ENCODE results near the gene GRID1. TPM values are rescaled to one million over a fixed set of nuclear protein-coding genes. Genes with fewer than 3 reads are reported as not detected.

The GRID1 gene
- total and polyA plus RNA-seq, 4 donors = 1.1 to 3.8 TPM; not detected in 2

DNA sequence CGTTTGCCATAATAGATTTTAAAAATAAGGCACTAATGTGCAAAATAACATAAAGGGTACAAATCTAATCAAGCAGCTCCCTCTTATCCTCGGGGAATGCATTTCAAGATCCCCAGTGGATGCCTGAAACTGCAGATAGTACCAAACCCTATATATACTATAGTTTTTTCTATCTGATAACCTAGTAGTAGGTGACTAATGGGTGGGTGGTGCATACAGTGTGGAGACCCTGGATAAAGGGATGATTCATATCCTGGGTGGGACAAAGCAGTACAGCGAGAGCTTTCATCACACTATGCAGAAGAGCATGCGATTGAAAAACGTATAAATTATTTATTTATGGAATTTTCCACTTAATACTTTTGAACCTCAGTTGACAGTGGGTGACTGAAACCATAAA lies 464.5 kb downstream of the GRID1 start:
- Histone ChIP-seq H3K27ac (ENCODE audit: low read depth in 1 of 2, low read length in 2 of 2) (no peak overlapping the region), H3K27me3 (ENCODE audit: control insufficient read depth in 1 of 2, insufficient read depth in 2 of 2, low read length in 1 of 2) (no peaks in the 10 kb centered on the region), H3K4me1 (ENCODE audit: control insufficient read depth in 1 of 2, insufficient read depth in 2 of 2, low read length in 2 of 2) (no peaks in the 10 kb centered on the region), H3K4me3 (ENCODE audit: low read length in 2 of 2) (no peak overlapping the region), H3K9me3 (ENCODE audit: control insufficient read depth, low read length) (no peaks in the 10 kb centered on the region), H3K36me3 (ENCODE audit: control insufficient read depth in 1 of 2, insufficient read depth in 2 of 2, low read length in 1 of 2) (no peaks in the 10 kb centered on the region)
- ATAC-seq (ENCODE audit: low FRiP score) (no peak), DNase-seq (no peak)
- 72 to 74% methylated on average over 5 of the region's 5 CpGs for WGBS, 2 donors
- intact Hi-C loops (cut with DNase I) = no loop called here

DNA sequence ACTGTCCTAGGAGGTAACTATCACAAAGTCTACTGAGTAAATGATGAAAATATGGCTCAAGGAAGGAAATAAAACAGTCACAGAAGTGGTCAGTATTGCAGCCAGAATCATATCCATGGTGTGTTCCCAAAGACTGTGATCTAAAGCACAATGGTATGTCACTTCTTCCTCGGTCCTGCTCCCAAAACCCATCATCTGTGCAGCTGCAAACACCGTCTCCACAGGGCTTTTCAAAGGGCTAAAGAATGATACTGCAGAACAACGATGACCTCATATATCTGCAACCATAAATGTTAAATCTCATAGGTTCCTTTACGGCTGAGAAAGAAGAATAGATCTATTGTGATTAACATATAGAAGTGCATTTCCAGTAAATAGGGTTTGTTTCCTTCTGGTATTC lies 465.0 kb downstream of the GRID1 start:
- 81 to 89% methylated on average over 4 of the region's 4 CpGs for WGBS, 2 donors
- no peaks in the 10 kb centered on the region for H3K27me3 ChIP-seq (ENCODE audit: control insufficient read depth in 1 of 2, insufficient read depth in 2 of 2, low read length in 1 of 2)
- no peak overlapping the region for H3K27ac ChIP-seq (ENCODE audit: low read depth in 1 of 2, low read length in 2 of 2)
- intact Hi-C loops (cut with DNase I) = no loop called here
- DNase-seq = no peak
- ATAC-seq (ENCODE audit: low FRiP score) = no peak
- H3K36me3 ChIP-seq (ENCODE audit: control insufficient read depth in 1 of 2, insufficient read depth in 2 of 2, low read length in 1 of 2) = no peaks in the 10 kb centered on the region
- H3K4me1 ChIP-seq (ENCODE audit: control insufficient read depth in 1 of 2, insufficient read depth in 2 of 2, low read length in 2 of 2) = no peaks in the 10 kb centered on the region
- H3K4me3 ChIP-seq (ENCODE audit: low read length in 2 of 2) = no peak overlapping the region
- H3K9me3 ChIP-seq (ENCODE audit: control insufficient read depth, low read length) = no peaks in the 10 kb centered on the region

DNA sequence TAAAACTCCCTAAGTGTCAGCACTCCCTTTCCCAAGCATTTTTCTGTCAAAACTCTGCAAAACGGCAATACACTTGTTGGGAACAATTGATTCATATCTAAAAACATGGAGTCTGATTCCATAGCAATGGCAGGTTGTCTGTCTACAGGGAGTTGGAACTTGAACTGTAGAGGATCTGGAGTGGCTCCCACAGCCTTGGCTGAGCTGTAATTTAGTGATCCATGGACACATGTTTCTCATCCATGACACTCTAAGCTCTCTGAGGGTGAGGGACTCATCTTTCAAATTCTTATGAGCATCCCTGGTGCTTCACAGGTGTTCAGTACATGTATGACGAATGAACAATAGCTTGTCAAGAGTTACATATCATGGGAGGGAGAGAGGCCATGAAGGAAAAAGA lies 466.1 kb downstream of the GRID1 start:
- no peaks in the 10 kb centered on the region for H3K27me3 ChIP-seq (ENCODE audit: control insufficient read depth in 1 of 2, insufficient read depth in 2 of 2, low read length in 1 of 2)
- H3K36me3 ChIP-seq (ENCODE audit: control insufficient read depth in 1 of 2, insufficient read depth in 2 of 2, low read length in 1 of 2) = no peaks in the 10 kb centered on the region
- no peaks in the 10 kb centered on the region for H3K9me3 ChIP-seq (ENCODE audit: control insufficient read depth, low read length)
- DNase-seq (no peak), ATAC-seq (ENCODE audit: low FRiP score) (no peak)
- H3K4me3 ChIP-seq (ENCODE audit: low read length in 2 of 2) = no peak overlapping the region
- no peaks in the 10 kb centered on the region for H3K4me1 ChIP-seq (ENCODE audit: control insufficient read depth in 1 of 2, insufficient read depth in 2 of 2, low read length in 2 of 2)
- no peak overlapping the region for H3K27ac ChIP-seq (ENCODE audit: low read depth in 1 of 2, low read length in 2 of 2)
- intact Hi-C loops (cut with DNase I) = no loop called here
- 71 to 77% methylated on average over 2 of the region's 2 CpGs for WGBS, 2 donors

DNA sequence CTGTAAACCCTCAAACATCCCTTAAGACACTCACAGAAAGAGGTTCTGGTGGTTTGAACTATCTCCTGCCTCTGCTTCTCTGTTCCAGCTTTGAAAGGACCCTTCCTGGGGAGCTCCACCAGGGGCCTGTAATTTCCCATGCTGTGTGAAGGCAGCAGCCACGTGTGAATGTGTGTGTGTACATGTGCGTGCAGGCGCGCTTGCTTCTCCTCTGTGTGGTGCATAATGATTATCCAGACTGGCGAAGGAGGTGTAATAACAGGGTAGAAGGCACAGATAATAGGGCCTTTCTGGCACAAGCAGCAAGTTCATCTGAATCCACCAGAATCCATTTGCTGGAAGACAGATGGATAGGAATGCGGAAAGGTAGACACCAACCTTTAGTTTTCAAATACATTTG lies 466.5 kb downstream of the GRID1 start:
- 92% methylated on average over 6 of the region's 6 CpGs for WGBS, 2 donors
- no peak for ATAC-seq (ENCODE audit: low FRiP score)

DNA sequence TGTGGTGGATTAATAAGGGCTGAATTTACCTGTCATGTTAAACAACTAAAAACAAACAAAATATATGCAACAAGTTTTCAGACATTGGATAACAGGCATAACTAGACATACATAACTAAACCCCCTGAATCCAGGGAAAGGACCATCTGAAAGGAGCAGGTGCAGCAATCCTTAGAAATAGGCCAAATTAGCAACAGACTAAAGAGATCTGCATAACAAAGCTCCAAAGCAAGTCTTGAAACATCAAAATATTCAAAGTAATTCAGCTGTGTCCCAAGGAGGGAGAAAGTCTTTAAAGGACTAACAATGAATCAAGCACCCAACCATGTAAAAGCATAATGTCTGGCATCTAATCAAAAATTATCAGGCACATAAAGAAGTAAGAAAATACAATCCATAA lies 475.1 kb downstream of the GRID1 start:
- intact Hi-C loops (cut with DNase I) = no loop called here
- DNase-seq = no peak
- H3K27me3 ChIP-seq (ENCODE audit: control insufficient read depth in 1 of 2, insufficient read depth in 2 of 2, low read length in 1 of 2) = no peaks in the 10 kb centered on the region
- H3K4me3 ChIP-seq (ENCODE audit: low read length in 2 of 2) = no peak overlapping the region
- H3K36me3 ChIP-seq (ENCODE audit: control insufficient read depth in 1 of 2, insufficient read depth in 2 of 2, low read length in 1 of 2) = no peaks in the 10 kb centered on the region
- H3K9me3 ChIP-seq (ENCODE audit: control insufficient read depth, low read length) = no peaks in the 10 kb centered on the region
- ATAC-seq (ENCODE audit: low FRiP score) = no peak
- no peaks in the 10 kb centered on the region for H3K4me1 ChIP-seq (ENCODE audit: control insufficient read depth in 1 of 2, insufficient read depth in 2 of 2, low read length in 2 of 2)
- no peak overlapping the region for H3K27ac ChIP-seq (ENCODE audit: low read depth in 1 of 2, low read length in 2 of 2)

More for the DNA sequence above, 466.5 kb downstream of the GRID1 start:
- intact Hi-C loops (cut with DNase I) = no loop called here
- Histone ChIP-seq H3K4me3 (ENCODE audit: low read length in 2 of 2) (no peak overlapping the region), H3K4me1 (ENCODE audit: control insufficient read depth in 1 of 2, insufficient read depth in 2 of 2, low read length in 2 of 2) (no peaks in the 10 kb centered on the region), H3K9me3 (ENCODE audit: control insufficient read depth, low read length) (no peaks in the 10 kb centered on the region), H3K36me3 (ENCODE audit: control insufficient read depth in 1 of 2, insufficient read depth in 2 of 2, low read length in 1 of 2) (no peaks in the 10 kb centered on the region), H3K27ac (ENCODE audit: low read depth in 1 of 2, low read length in 2 of 2) (no peak overlapping the region), H3K27me3 (ENCODE audit: control insufficient read depth in 1 of 2, insufficient read depth in 2 of 2, low read length in 1 of 2) (no peaks in the 10 kb centered on the region)
- DNase-seq = no peak

DNA sequence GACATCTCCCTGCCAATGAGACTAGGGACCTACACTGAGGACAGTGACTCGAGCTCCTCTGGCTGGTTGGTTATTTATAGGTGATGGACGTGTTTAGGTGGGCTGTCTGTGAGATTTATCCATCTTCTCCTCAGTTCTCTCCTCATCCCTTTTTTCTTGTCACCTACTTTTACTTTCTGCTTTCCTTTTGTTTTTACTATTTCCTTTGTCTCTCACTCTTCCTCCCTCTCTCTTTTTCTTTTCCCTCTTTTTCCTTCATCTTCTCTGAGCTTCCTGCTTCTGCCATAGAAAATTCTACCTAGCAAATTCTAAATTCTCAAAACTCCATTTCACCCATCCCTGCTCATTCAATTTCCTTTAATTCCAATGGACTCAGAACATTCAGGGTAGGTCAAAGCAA lies 478.0 kb downstream of the GRID1 start:
- no peaks in the 10 kb centered on the region for H3K9me3 ChIP-seq (ENCODE audit: control insufficient read depth, low read length)
- H3K27ac ChIP-seq (ENCODE audit: low read depth in 1 of 2, low read length in 2 of 2) = no peak overlapping the region
- WGBS, 2 donors = 71 to 84% methylated on average over 2 of the region's 2 CpGs

DNA sequence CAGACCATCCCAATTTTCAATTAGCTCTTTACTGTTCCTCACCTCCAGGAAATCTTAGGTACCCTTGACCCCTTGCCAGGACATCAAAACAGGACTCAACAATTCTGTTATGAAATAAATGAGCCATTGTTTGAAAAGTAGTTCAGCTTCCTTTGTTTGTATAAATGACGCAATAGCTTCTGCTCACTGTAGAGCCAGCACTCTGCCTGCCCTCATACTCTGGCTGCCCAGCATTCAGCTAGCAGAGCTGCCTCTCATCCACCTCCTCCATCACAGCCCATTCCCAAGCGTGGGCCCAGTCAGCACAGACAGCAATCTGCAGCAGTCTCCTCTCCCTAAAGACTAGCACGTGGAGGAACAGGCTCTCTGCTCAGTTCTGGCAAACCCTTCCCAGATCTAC lies 478.6 kb downstream of the GRID1 start:
- H3K27me3 ChIP-seq (ENCODE audit: control insufficient read depth in 1 of 2, insufficient read depth in 2 of 2, low read length in 1 of 2) = no peaks in the 10 kb centered on the region
- no peaks in the 10 kb centered on the region for H3K4me1 ChIP-seq (ENCODE audit: control insufficient read depth in 1 of 2, insufficient read depth in 2 of 2, low read length in 2 of 2)
- no peak overlapping the region for H3K27ac ChIP-seq (ENCODE audit: low read depth in 1 of 2, low read length in 2 of 2)
- no peak for ATAC-seq (ENCODE audit: low FRiP score)
- DNase-seq = no peak
- no peaks in the 10 kb centered on the region for H3K36me3 ChIP-seq (ENCODE audit: control insufficient read depth in 1 of 2, insufficient read depth in 2 of 2, low read length in 1 of 2)
- no peak overlapping the region for H3K4me3 ChIP-seq (ENCODE audit: low read length in 2 of 2)
- WGBS, 2 donors = 65 to 73% methylated on average over 3 of the region's 3 CpGs
- no peaks in the 10 kb centered on the region for H3K9me3 ChIP-seq (ENCODE audit: control insufficient read depth, low read length)
- intact Hi-C loops (cut with DNase I) = no loop called here

More for the DNA sequence above, 478.0 kb downstream of the GRID1 start:
- Histone ChIP-seq H3K4me1 (ENCODE audit: control insufficient read depth in 1 of 2, insufficient read depth in 2 of 2, low read length in 2 of 2) (no peaks in the 10 kb centered on the region), H3K27me3 (ENCODE audit: control insufficient read depth in 1 of 2, insufficient read depth in 2 of 2, low read length in 1 of 2) (no peaks in the 10 kb centered on the region), H3K36me3 (ENCODE audit: control insufficient read depth in 1 of 2, insufficient read depth in 2 of 2, low read length in 1 of 2) (no peaks in the 10 kb centered on the region), H3K4me3 (ENCODE audit: low read length in 2 of 2) (no peak overlapping the region)
- DNase-seq = no peak
- ATAC-seq (ENCODE audit: low FRiP score) = no peak
- intact Hi-C loops (cut with DNase I) = no loop called here

DNA sequence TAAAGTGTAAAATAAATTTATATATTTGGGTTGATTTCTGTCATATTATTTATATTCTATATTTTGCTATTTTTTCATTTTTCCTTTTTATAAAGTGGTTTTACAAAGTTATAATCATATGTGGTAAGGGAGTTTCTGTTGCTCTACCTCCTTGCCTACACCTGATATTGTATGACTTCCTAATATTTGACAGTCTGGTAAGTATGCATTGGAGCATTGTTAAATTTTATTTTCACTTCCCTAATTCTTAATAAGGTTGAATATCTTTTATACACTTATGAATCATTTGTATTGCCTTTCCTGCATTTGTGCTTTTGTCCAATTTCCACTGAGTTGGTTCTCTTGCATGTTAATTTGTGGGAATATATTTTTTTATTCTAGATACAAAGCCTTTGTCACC lies 492.4 kb downstream of the GRID1 start:
- peaks cover 2% of the 10 kb centered on the region for H3K9me3 ChIP-seq (ENCODE audit: control insufficient read depth, low read length)
- intact Hi-C loops (cut with DNase I) = no loop called here
- H3K27ac ChIP-seq (ENCODE audit: low read depth in 1 of 2, low read length in 2 of 2) = no peak overlapping the region
- ATAC-seq (ENCODE audit: low FRiP score) (no peak), DNase-seq (no peak)
- H3K4me3 ChIP-seq (ENCODE audit: low read length in 2 of 2) = no peak overlapping the region
- no peaks in the 10 kb centered on the region for H3K4me1 ChIP-seq (ENCODE audit: control insufficient read depth in 1 of 2, insufficient read depth in 2 of 2, low read length in 2 of 2)
- H3K36me3 ChIP-seq (ENCODE audit: control insufficient read depth in 1 of 2, insufficient read depth in 2 of 2, low read length in 1 of 2) = no peaks in the 10 kb centered on the region
- no peaks in the 10 kb centered on the region for H3K27me3 ChIP-seq (ENCODE audit: control insufficient read depth in 1 of 2, insufficient read depth in 2 of 2, low read length in 1 of 2)

DNA sequence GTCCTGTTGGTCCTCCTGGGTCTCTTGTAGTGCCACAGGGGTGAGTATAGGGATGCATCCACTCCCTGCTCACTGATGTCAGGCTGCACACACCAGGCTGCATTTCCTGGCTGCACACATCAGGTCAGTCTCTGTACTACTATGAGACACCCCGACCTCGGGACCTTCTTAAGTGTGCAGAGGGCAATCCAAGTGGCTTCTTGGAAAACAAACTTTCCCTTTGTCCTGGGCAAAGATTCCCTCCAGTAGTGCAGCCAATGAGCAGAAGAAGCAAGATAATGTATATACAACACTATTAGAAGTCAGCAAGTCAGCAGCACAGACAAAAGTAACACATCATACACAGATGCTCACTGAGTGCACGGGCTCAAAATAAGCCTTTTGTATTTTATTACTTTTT lies 493.5 kb downstream of the GRID1 start:
- no peak for DNase-seq
- Histone ChIP-seq H3K27me3 (ENCODE audit: control insufficient read depth in 1 of 2, insufficient read depth in 2 of 2, low read length in 1 of 2) (no peaks in the 10 kb centered on the region), H3K4me1 (ENCODE audit: control insufficient read depth in 1 of 2, insufficient read depth in 2 of 2, low read length in 2 of 2) (no peaks in the 10 kb centered on the region), H3K9me3 (ENCODE audit: control insufficient read depth, low read length) (peaks cover 2% of the 10 kb centered on the region), H3K36me3 (ENCODE audit: control insufficient read depth in 1 of 2, insufficient read depth in 2 of 2, low read length in 1 of 2) (no peaks in the 10 kb centered on the region), H3K27ac (ENCODE audit: low read depth in 1 of 2, low read length in 2 of 2) (no peak overlapping the region), H3K4me3 (ENCODE audit: low read length in 2 of 2) (no peak overlapping the region)
- 85 to 86% methylated on average over 3 of the region's 3 CpGs for WGBS, 2 donors
- intact Hi-C loops (cut with DNase I) = no loop called here
- no peak for ATAC-seq (ENCODE audit: low FRiP score)
